HG03196 (cell line): Measurements from ENCODE around the gene MKX.

Source experiments
- ATAC-seq: cut with Tn5 transposase; IDR thresholded peaks from one replicate; pipeline ENCODE4 v1.9.1; 2021; ENCODE audit not compliant: unreplicated experiment

Gene MKX

GRCh38 chr10:27742195-27743011, 3.2 kb downstream of the MKX start:
- ATAC-seq, result peak; percentile 92

GRCh38 chr10:27741173-27742091, 4.2 kb downstream of the MKX start:
- ATAC-seq, result no peak

- ATAC-seq, result no peak
These were observed 9.2 kb downstream of the MKX start for GRCh38 chr10:27736396-27736795.

- no peak for ATAC-seq
These were observed 15.6 kb downstream of the MKX start for GRCh38 chr10:27730041-27730440.

- ATAC-seq, result no peak
These were observed 17.3 kb downstream of the MKX start for GRCh38 chr10:27728338-27728737.

- ATAC-seq, result no peak
These were observed 21.3 kb downstream of the MKX start for GRCh38 chr10:27724287-27724686.

- no peak for ATAC-seq
These were observed 22.2 kb downstream of the MKX start for GRCh38 chr10:27723436-27723835.

- ATAC-seq, result no peak
These were observed 25.1 kb downstream of the MKX start for GRCh38 chr10:27720529-27720928.

GRCh38 chr10:27719052-27719451, 26.6 kb downstream of the MKX start:
- no peak for ATAC-seq

- no peak for ATAC-seq
These were observed 27.8 kb downstream of the MKX start for GRCh38 chr10:27717861-27718260.

GRCh38 chr10:27717224-27717623, 28.4 kb downstream of the MKX start:
- no peak for ATAC-seq

- no peak for ATAC-seq
These were observed 29.1 kb downstream of the MKX start for GRCh38 chr10:27716521-27716920.

- ATAC-seq, result no peak
These were observed 30.1 kb downstream of the MKX start for GRCh38 chr10:27715505-27715904.

GRCh38 chr10:27714349-27714748, 31.3 kb downstream of the MKX start:
- no peak for ATAC-seq

- no peak for ATAC-seq
These were observed 31.7 kb downstream of the MKX start for GRCh38 chr10:27713941-27714340.

- ATAC-seq, result no peak
These were observed 35.6 kb downstream of the MKX start for GRCh38 chr10:27710014-27710413.

- no peak for ATAC-seq
These were observed 36.3 kb downstream of the MKX start for GRCh38 chr10:27709304-27709703.

GRCh38 chr10:27701938-27702537, 43.6 kb downstream of the MKX start:
- no peak for ATAC-seq

- no peak for ATAC-seq
These were observed 45.8 kb downstream of the MKX start for GRCh38 chr10:27699776-27700175.

- no peak for ATAC-seq
These were observed 46.7 kb downstream of the MKX start for GRCh38 chr10:27698961-27699360.

- no peak for ATAC-seq
These were observed 49.2 kb downstream of the MKX start for GRCh38 chr10:27696466-27696865.

- no peak for ATAC-seq
These were observed 49.9 kb downstream of the MKX start for GRCh38 chr10:27695706-27696105.
